H1 (cell line): Measurements from ENCODE around the gene EFCAB6. TPM values are rescaled to one million over a fixed set of nuclear protein-coding genes. Genes with fewer than 3 reads are reported as not detected.

ENCODE experiments used
- BCL11A ChIP-seq, 2 experiments: IDR thresholded peaks; one replicate each; pipeline ENCODE4 v1.6.1; 2011; ENCODE audit warnings: low read depth in 2 of 2, low read length in 2 of 2, mild to moderate bottlenecking in 2 of 2
- E2F6 ChIP-seq: IDR thresholded peaks from 2 replicates; pipeline ENCODE4 v1.6.1; 2012; ENCODE audit warnings: inconsistent platforms
- EP300 ChIP-seq, 2 experiments: IDR thresholded peaks; 1 replicate in 1 of 2; 2 replicates in 1 of 2; pipeline ENCODE4 v1.6.1; 2011 to 2012; ENCODE audit warnings: low read depth in 2 of 2, low read length in 2 of 2, mild to moderate bottlenecking in 2 of 2, borderline replicate concordance in 1 of 2, inconsistent platforms in 1 of 2, moderate library complexity in 1 of 2
- EZH2 ChIP-seq: fragments of 200-600 bp; sonication (generic); IDR thresholded peaks from 2 replicates; pipeline ENCODE4 v1.7.1; 2012; ENCODE audit warnings: low read depth, mild to moderate bottlenecking, moderate library complexity, low read length, inconsistent platforms; ENCODE audit not compliant: severe bottlenecking
- MAX ChIP-seq: IDR thresholded peaks from 2 replicates; pipeline ENCODE4 v1.6.1; 2012; ENCODE audit warnings: inconsistent platforms
- RBBP5 ChIP-seq: IDR thresholded peaks from 2 replicates; pipeline ENCODE4 v1.7.1; 2012; ENCODE audit warnings: low read depth, mild to moderate bottlenecking, inconsistent platforms, low read length, moderate library complexity, borderline replicate concordance
- TEAD4 ChIP-seq: IDR thresholded peaks from 2 replicates; pipeline ENCODE4 v1.6.1; 2012; ENCODE audit warnings: low read depth, low read length, inconsistent platforms, mixed read lengths
- polyA plus RNA-seq, 7 experiments: library from polyadenylated mRNA; depleted of rRNA in 3 of 7; stranded (reverse) in 5 of 7; unstranded in 2 of 7; fragments of >200 nt in 5 of 7; fragments of 200-250 nt in 2 of 7; gene quantifications; 1 replicate in 5 of 7; 2 replicates in 1 of 7; 4 replicates in 1 of 7; pipeline versions ENCODE4 v1.2.1 to v1.2.3, GENCODE V29; 2011 to 2013; ENCODE audit warnings: missing spikeins in 2 of 7, mixed read lengths in 2 of 7
- total RNA-seq: library from RNA; stranded (reverse); fragmentation: NEBNext Ultra II Directional; extraction: Animal tissue kit (Norgen Biotek cat#: 25700); gene quantifications from 2 replicates; pipeline ENCODE4 v1.2.1, GENCODE V29; 2021

Gene EFCAB6
- total and polyA plus RNA-seq, 2 of the 8 experiments (the other 6 are each of a cell fraction or from before 2014, with no cell fraction given): 0.32 to 1.7 TPM

- TF ChIP-seq RBBP5: no peak
- no peak for TF ChIP-seq TEAD4
- no peak for TF ChIP-seq EP300 (IDR thresholded peaks at IDR 0.05; ENCODE audit: borderline replicate concordance in 1 of 2, low read depth in 2 of 2, low read length in 2 of 2)
- TF ChIP-seq EZH2: no peak
- no peak for TF ChIP-seq BCL11A (IDR thresholded peaks at IDR 0.05; ENCODE audit: low read depth in 2 of 2, low read length in 2 of 2)
- TF ChIP-seq E2F6: no peak
- no peak for TF ChIP-seq MAX
- TF ChIP-seq, all 59 proteins: peak for 0
Measured at GRCh38 chr22:43860831-43861230, 48.7 kb upstream of the EFCAB6 start (continued).
